Osteoblast (primary cell): ENCODE data around the gene TBC1D9. TPM values are rescaled to one million over a fixed set of nuclear protein-coding genes. Genes with fewer than 3 reads are reported as not detected.

Experiments used
- DNase-seq: peaks from one replicate; pipeline ENCODE4 v3.0.0; 2011; ENCODE audit warnings: low spot score, mixed read lengths; ENCODE audit not compliant: insufficient read length; ENCODE audit errors: missing footprints
- H2AFZ ChIP-seq: 2 replicates; pipeline ENCODE4 v1.6.0; 2011; ENCODE audit warnings: mild to moderate bottlenecking, low read length
- H3K27ac ChIP-seq: 2 replicates; pipeline ENCODE4 v1.5.1; 2011; ENCODE audit warnings: mild to moderate bottlenecking, low read depth, low read length, moderate library complexity
- H3K27me3 ChIP-seq: 2 replicates; pipeline ENCODE4 v1.6.0; 2012; ENCODE audit warnings: mild to moderate bottlenecking, control low read depth, inconsistent platforms, low read length, moderate library complexity; ENCODE audit not compliant: insufficient read depth
- H3K36me3 ChIP-seq: 2 replicates; pipeline ENCODE4 v1.5.1; 2011; ENCODE audit warnings: mild to moderate bottlenecking, low read length, control low read depth, moderate library complexity; ENCODE audit not compliant: insufficient read depth
- H3K4me1 ChIP-seq: 2 replicates; pipeline ENCODE4 v1.5.1; 2011; ENCODE audit warnings: mild to moderate bottlenecking, low read length, control low read depth, moderate library complexity; ENCODE audit not compliant: insufficient read depth
- H3K4me2 ChIP-seq: 2 replicates; pipeline ENCODE4 v1.6.0; 2011; ENCODE audit warnings: mild to moderate bottlenecking, low read length; ENCODE audit not compliant: insufficient read depth
- H3K4me3 ChIP-seq: fragments of 200-600 bp; sonication (generic); 3 replicates; pipeline ENCODE4 v1.5.1; 2012; ENCODE audit warnings: mild to moderate bottlenecking, low read length, inconsistent platforms; ENCODE audit not compliant: insufficient read depth
- H3K79me2 ChIP-seq: 2 replicates; pipeline ENCODE4 v1.6.0; 2012; ENCODE audit warnings: mild to moderate bottlenecking, low read length, control low read depth, inconsistent platforms; ENCODE audit not compliant: insufficient read depth
- H3K9me3 ChIP-seq: 2 replicates; pipeline ENCODE4 v1.5.1; 2011; ENCODE audit warnings: low read depth, low read length, control low read depth
- H4K20me1 ChIP-seq: 2 replicates; pipeline ENCODE4 v1.6.0; 2012; ENCODE audit warnings: mild to moderate bottlenecking, low read length, control low read depth; ENCODE audit not compliant: insufficient read depth
- total RNA-seq: library from RNA; depleted of rRNA; stranded (reverse); fragments of >200 nt; gene quantifications from 2 replicates; pipeline ENCODE4 v1.2.3, GENCODE V29; 2012
- TF ChIP-seq, protein P1 (sequence below): IDR thresholded peaks from 2 replicates; pipeline ENCODE4 v1.5.1; 2011; ENCODE audit warnings: mild to moderate bottlenecking, low read depth, low read length, moderate library complexity; ENCODE audit errors: extremely low read depth

TBC1D9 gene
- total RNA-seq, 1 donor, result 19.5 TPM

DNA sequence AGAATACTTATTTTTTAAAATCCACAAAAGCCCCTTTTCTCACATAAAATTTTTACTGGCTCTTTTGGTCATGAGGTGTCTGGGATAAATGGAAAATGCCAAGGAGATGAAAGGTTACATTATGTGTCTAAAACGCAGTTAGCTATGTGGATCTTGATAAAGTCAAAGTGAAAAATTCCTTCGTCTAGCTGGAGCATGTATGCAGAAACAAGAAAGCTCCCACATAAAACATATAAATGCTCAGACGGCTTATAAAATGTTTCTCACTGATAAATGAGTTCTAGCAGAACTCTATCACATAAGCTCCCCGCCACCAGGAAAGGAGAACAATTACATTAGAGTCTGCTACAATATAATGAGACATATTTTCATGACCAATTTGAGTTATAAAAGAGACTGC lies 83.8 kb downstream of the TBC1D9 start:
- TF ChIP-seq, protein P1, sequence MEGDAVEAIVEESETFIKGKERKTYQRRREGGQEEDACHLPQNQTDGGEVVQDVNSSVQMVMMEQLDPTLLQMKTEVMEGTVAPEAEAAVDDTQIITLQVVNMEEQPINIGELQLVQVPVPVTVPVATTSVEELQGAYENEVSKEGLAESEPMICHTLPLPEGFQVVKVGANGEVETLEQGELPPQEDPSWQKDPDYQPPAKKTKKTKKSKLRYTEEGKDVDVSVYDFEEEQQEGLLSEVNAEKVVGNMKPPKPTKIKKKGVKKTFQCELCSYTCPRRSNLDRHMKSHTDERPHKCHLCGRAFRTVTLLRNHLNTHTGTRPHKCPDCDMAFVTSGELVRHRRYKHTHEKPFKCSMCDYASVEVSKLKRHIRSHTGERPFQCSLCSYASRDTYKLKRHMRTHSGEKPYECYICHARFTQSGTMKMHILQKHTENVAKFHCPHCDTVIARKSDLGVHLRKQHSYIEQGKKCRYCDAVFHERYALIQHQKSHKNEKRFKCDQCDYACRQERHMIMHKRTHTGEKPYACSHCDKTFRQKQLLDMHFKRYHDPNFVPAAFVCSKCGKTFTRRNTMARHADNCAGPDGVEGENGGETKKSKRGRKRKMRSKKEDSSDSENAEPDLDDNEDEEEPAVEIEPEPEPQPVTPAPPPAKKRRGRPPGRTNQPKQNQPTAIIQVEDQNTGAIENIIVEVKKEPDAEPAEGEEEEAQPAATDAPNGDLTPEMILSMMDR, result no peak
- Histone ChIP-seq H3K9me3 (no peaks in the 10 kb centered on the region), H3K4me3 (no peak overlapping the region), H4K20me1 (no peaks in the 10 kb centered on the region), H3K36me3 (peaks cover 13% of the 10 kb centered on the region), H3K79me2 (no peaks in the 10 kb centered on the region), H3K27ac (no peak overlapping the region), H3K4me2 (no peak overlapping the region), H3K27me3 (no peaks in the 10 kb centered on the region), H3K4me1 (no peaks in the 10 kb centered on the region), H2AFZ (no peak overlapping the region)
- no peak for DNase-seq

DNA sequence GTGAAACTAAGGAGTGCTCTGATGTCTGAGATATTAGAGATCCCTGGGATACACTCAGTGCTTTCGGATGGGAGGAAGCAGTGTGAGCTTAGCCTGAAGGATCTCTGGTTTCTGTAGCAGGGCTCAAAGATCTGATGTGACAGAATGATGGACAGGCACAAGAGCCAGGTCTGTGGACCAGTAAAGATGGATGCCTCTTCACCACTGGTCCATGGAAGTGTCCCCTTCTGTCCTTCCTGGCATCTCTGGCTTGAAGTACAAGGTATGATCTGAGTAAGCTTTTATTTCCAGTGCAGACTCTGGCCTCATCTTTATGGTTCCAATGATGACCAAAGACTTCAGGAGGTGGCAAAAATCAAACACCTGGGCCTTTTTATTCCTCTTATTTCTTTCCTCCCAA lies 88.1 kb downstream of the TBC1D9 start:
- Histone ChIP-seq H3K36me3 (peaks cover 18% of the 10 kb centered on the region), H3K27me3 (no peaks in the 10 kb centered on the region), H3K4me1 (no peaks in the 10 kb centered on the region), H3K4me2 (no peak overlapping the region), H3K79me2 (no peaks in the 10 kb centered on the region), H3K9me3 (no peaks in the 10 kb centered on the region), H2AFZ (no peak overlapping the region), H3K4me3 (no peak overlapping the region), H3K27ac (no peak overlapping the region), H4K20me1 (no peaks in the 10 kb centered on the region)
- TF ChIP-seq, protein P1, result no peak
- no peak for DNase-seq

DNA sequence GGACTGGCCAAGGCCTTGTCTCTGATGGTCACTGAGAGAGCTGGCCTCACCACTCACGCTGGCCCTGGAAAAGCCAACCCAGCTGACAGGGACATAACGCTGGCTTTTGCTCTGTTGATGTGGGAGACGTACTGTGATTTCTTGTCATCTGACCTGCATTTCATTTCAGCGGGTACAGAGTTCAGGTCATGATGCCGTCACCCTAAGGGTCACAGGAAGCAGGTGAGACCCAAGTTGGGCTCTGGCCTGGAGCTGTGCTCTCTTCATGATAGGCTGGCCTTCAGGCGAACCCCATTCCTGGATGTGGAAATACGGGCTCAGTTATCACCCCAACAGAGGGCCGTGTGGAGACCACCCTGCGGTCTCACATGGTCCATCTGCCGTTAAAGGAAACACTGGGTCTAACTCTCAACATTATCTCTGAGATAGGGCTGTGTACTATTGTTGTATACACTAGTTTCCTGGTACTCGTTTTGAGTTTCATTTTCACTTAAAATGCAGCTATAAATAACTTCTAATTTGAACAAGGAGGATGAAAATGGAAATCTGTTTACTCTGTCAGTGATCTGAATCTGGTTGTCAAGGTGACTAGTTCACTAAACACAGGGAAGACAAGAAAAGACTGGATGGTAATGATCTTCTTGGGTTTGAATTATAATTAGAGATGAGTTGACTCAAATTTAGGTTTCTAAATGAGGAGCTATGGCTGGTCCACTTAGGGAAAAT lies 89.1 kb downstream of the TBC1D9 start:
- TF ChIP-seq, protein P1, result no peak
- no peak overlapping the region for H3K27ac ChIP-seq

DNA sequence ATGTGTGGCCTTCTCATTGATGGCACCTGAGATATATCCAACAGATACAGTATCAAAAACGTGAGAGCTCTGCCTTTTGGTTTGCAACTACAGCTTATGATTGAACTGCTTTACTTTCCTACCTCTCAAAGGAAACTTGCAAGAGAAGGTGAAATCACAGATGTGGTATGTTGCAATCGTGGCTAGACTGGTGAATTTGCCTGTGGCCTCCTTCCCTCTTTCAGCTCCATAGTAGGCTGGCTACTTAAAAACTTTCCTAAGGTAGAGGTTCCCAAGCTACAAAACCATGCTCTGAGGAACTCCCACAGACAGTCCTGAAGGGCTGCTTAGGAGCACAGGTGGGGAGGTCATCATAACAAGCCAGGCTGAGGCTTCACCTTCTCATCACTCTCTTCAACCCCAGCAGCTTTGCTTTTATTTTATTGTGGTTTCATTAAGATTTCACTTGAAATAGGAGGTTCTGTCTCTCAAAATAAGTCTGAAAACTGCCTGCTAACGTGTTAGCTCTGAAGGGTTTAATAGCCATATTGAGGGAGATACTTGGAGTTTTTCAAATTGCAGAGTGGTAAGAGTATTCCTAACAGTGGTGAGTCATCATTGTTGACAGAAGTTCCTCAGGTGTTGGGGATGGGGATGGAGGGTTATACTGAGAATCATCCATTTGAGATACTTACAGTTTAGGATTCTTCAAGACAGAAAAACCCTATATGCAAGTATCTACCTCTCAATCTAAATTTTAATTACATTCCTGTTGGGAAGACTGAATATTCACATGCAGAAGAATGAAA lies 93.9 kb downstream of the TBC1D9 start:
- TF ChIP-seq, protein P1, result no peak

More for the DNA sequence above, 89.1 kb downstream of the TBC1D9 start:
- no peaks in the 10 kb centered on the region for H3K9me3 ChIP-seq
- H2AFZ ChIP-seq, result no peak overlapping the region
- no peak for DNase-seq
- no peaks in the 10 kb centered on the region for H3K79me2 ChIP-seq
- no peak overlapping the region for H3K4me2 ChIP-seq
- no peaks in the 10 kb centered on the region for H3K27me3 ChIP-seq
- no peaks in the 10 kb centered on the region for H4K20me1 ChIP-seq
- H3K4me1 ChIP-seq, result no peaks in the 10 kb centered on the region
- H3K36me3 ChIP-seq, result peaks cover 18% of the 10 kb centered on the region
- H3K4me3 ChIP-seq, result no peak overlapping the region

More for the DNA sequence above, 93.9 kb downstream of the TBC1D9 start:
- H3K27me3 ChIP-seq, result no peaks in the 10 kb centered on the region
- no peaks in the 10 kb centered on the region for H3K79me2 ChIP-seq
- no peak overlapping the region for H2AFZ ChIP-seq
- no peak overlapping the region for H3K27ac ChIP-seq
- no peak for DNase-seq
- H4K20me1 ChIP-seq, result no peaks in the 10 kb centered on the region
- H3K4me3 ChIP-seq, result no peak overlapping the region
- H3K4me1 ChIP-seq, result no peaks in the 10 kb centered on the region
- H3K36me3 ChIP-seq, result peaks cover 10% of the 10 kb centered on the region
- no peaks in the 10 kb centered on the region for H3K9me3 ChIP-seq
- H3K4me2 ChIP-seq, result no peak overlapping the region
